ENCODE measurements around the gene OR6K3. TPM values are rescaled to one million over a fixed set of nuclear protein-coding genes. Genes with fewer than 3 reads are reported as not detected.

The OR6K3 gene
- total RNA-seq, 3 donors from 2014 or later: not detected

DNA sequence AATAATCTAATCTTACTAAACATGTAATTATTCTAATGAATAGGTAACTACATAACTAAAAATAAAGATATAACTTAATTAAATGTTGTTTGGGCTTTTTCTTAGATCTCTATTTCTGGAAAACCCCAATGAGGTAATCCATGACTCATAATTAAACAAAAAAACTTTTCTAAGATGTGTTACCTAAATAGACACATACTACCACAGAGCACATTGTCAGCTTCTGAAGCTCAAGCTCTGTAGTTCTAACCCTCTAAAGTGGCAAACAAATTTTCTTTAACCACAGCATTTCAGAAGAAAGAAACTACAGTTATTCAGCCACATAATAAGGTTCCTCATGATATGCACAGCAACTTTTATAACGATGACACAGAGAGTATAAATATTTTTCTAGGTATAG is 4.2 kb downstream of the OR6K3 start:
- DNase-seq: no peak
- Histone ChIP-seq H3K9me3 (no peaks in the 10 kb centered on the region), H3K4me1 (ENCODE audit: low read depth) (no peaks in the 10 kb centered on the region), H3K4me3 (no peak overlapping the region), H3K36me3 (ENCODE audit: low read depth) (no peaks in the 10 kb centered on the region)
- ATAC-seq: no peak
- intact Hi-C loops (cut with DNase I, micrococcal nuclease): no loop called here
- TF ChIP-seq, protein P1, sequence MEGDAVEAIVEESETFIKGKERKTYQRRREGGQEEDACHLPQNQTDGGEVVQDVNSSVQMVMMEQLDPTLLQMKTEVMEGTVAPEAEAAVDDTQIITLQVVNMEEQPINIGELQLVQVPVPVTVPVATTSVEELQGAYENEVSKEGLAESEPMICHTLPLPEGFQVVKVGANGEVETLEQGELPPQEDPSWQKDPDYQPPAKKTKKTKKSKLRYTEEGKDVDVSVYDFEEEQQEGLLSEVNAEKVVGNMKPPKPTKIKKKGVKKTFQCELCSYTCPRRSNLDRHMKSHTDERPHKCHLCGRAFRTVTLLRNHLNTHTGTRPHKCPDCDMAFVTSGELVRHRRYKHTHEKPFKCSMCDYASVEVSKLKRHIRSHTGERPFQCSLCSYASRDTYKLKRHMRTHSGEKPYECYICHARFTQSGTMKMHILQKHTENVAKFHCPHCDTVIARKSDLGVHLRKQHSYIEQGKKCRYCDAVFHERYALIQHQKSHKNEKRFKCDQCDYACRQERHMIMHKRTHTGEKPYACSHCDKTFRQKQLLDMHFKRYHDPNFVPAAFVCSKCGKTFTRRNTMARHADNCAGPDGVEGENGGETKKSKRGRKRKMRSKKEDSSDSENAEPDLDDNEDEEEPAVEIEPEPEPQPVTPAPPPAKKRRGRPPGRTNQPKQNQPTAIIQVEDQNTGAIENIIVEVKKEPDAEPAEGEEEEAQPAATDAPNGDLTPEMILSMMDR (IDR thresholded peaks at IDR 0.05): no peak

DNA sequence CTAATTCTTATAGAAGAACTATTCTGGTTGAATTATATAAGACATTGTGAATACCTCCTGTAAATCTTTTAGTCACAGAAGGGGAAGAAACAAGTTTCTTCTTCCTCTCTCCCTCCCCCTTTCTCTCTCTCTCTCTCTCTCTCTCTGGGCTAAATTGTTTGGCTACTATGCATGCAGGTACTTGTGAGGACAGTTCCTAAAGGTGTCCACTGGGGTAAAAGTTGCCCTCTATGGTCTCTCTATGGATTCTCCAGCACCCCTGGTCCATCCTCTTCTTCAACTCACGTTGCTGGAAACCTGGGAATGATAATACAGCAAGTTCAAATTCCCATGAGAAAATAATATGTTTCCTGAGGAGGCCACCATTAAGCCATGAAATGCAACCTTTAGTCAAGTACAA is 5.8 kb downstream of the OR6K3 start:
- intact Hi-C loops (cut with DNase I, micrococcal nuclease): no loop called here

GRCh38 chr1:158711098-158711497 is 9.4 kb downstream of the OR6K3 start:
- intact Hi-C loops (cut with DNase I, micrococcal nuclease): no loop called here
- no peak overlapping the region for H3K4me3 ChIP-seq
- DNase-seq: no peak
- TF ChIP-seq, protein P1 (IDR thresholded peaks at IDR 0.05): no peak
- no peaks in the 10 kb centered on the region for H3K4me1 ChIP-seq (ENCODE audit: low read depth)
- ATAC-seq: no peak
- H3K9me3 ChIP-seq: no peaks in the 10 kb centered on the region
- H3K36me3 ChIP-seq (ENCODE audit: low read depth): no peaks in the 10 kb centered on the region

More for the DNA sequence above, 5.8 kb downstream of the OR6K3 start:
- Histone ChIP-seq H3K9me3 (no peaks in the 10 kb centered on the region), H3K4me3 (no peak overlapping the region), H3K4me1 (ENCODE audit: low read depth) (no peaks in the 10 kb centered on the region), H3K36me3 (ENCODE audit: low read depth) (no peaks in the 10 kb centered on the region)
- DNase-seq (no peak), ATAC-seq (no peak)
- TF ChIP-seq, protein P1 (IDR thresholded peaks at IDR 0.05): no peak

DNA sequence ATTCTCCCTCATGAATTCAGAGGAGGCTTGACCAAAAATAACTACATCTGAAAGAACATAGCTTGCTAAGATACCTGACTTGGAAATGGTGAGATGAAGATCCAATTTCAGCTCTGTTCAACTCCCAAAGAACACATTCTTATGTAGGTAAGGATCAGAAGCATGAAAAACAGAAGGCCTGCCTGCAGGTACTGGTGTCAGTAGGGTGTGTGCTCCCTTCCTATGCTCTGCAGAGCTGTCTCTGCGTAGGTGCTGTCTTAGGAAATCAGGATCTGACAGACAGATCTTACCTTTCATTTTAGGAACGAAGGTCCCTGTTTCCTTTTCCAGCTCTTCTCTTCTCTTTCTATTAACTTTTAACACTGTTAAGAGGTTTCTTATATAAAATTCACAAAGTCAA is 14.4 kb downstream of the OR6K3 start:
- DNase-seq (no peak), ATAC-seq (no peak)
- H3K36me3 ChIP-seq (ENCODE audit: low read depth): no peaks in the 10 kb centered on the region
- H3K9me3 ChIP-seq: no peaks in the 10 kb centered on the region
- H3K4me1 ChIP-seq (ENCODE audit: low read depth): no peaks in the 10 kb centered on the region
- no peak overlapping the region for H3K4me3 ChIP-seq
- intact Hi-C loops (cut with DNase I, micrococcal nuclease): no loop called here
- TF ChIP-seq, protein P1 (IDR thresholded peaks at IDR 0.05): no peak

GRCh38 chr1:158700552-158700951 is 20.0 kb downstream of the OR6K3 start, which contains the start of gene OR6K2:
OR6K2 (minus strand) TSS chr1:158700652; CDS start chr1:158700652, 0 bp downstream.
- Histone ChIP-seq H3K4me3 (no peak within 1 kb of the TSS), H3K36me3 (ENCODE audit: low read depth) (no peaks in the 10 kb centered on the region), H3K4me1 (ENCODE audit: low read depth) (no peaks in the 10 kb centered on the region), H3K9me3 (no peaks in the 10 kb centered on the region)
- DNase-seq (no peak), ATAC-seq (no peak)
- TF ChIP-seq, protein P1 (IDR thresholded peaks at IDR 0.05): no peak
- intact Hi-C loops (cut with DNase I, micrococcal nuclease): no loop called here

DNA sequence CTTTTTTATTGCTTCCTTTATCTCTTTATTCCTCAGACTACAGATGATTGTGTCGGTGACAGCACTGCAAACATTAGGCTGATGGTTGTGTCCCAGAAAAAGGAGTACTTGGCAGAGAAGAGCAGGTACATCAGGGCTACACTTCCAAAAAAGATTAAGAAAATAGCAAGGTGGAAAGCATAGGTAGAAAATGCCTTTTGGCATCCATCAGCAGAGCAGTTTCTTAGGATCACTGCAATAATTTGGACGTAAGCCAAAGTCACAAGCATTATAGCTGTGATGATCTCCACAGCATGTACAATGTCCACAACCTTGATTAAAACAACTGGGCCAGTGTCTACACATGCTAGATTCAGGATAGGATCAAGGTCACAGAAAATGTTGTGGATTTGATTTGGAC is 25.9 kb downstream of the OR6K3 start:
- Histone ChIP-seq H3K4me1 (ENCODE audit: low read depth) (no peaks in the 10 kb centered on the region), H3K4me3 (no peak overlapping the region), H3K36me3 (ENCODE audit: low read depth) (no peaks in the 10 kb centered on the region), H3K9me3 (no peaks in the 10 kb centered on the region)
- ATAC-seq (no peak), DNase-seq (no peak)
- TF ChIP-seq, protein P1 (IDR thresholded peaks at IDR 0.05): no peak
- intact Hi-C loops (cut with DNase I, micrococcal nuclease): no loop called here
